GM21737 (cell line): Measurements from ENCODE around the gene SCG5.
A peak's percentile ranks its signal among the peaks of the same experiment; 100 is the strongest.
"Not testable (repeated sequence)": the region's sequence is repeated elsewhere in the genome, so short reads cannot be mapped to it uniquely, and the experiment has no call there.

ENCODE experiments used
- ATAC-seq: cut with Tn5 transposase; IDR thresholded peaks from one replicate; pipeline ENCODE4 v1.9.1; 2021; ENCODE audit warnings: mild to moderate bottlenecking, moderate library complexity; ENCODE audit not compliant: unreplicated experiment

Gene SCG5, protein sequence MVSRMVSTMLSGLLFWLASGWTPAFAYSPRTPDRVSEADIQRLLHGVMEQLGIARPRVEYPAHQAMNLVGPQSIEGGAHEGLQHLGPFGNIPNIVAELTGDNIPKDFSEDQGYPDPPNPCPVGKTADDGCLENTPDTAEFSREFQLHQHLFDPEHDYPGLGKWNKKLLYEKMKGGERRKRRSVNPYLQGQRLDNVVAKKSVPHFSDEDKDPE

DNA sequence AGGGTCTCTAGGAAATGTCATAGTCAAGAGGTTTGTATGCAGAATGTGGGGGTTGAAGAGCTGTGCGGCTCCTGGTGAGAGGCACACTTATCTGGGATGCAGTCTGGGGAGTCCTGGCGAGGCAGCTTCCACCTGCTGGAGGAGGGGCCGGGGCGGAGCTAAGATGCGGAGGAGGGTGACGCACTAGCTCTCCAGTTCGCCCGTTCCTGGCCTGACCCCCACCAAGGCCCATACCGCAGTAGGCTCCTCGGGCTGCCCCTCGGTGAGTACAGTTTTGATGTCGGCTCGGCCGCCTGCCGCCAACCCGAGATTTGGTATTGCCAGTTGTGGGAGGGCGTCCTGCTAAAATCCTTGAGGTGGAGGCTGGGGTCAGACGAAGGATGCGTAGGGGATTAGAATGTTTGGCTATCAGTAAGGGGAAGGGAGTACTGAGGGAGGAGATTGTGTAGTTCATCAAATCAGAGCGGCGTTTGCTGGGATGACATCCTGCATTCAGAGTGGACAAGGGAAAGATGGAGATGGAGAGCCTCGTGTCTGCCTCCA lies at the start of gene SCG5:
TSS of gene SCG5 (plus strand) at position 194 of the 543 bp plus-strand sequence. CDS start 1,883 bp downstream, outside the sequence.
- no peak for ATAC-seq

DNA sequence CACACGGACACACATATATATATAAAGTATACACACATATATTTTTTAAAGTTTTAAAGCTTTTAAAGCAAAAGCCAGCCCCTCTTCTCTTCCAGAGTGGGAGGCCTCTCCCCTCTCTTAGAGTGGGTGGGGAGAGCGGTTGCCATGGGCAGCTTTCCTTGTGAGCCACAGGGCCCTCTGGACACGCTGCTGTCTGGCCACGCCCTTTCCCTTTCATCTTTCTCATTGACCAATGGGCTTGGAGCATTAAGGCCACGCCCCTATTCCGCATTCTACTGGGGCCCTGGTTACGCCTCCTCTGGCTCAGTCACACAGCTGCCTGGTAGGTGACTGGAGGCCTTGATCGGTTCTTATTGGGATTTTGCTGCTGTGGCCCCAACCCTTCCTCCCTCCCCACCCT lies 48.4 kb upstream of the SCG5 start, which contains the start of gene GOLGA8N:
TSS of gene GOLGA8N (plus strand) at position 306 of the 400 bp plus-strand sequence.
- not testable (repeated sequence) for ATAC-seq

DNA sequence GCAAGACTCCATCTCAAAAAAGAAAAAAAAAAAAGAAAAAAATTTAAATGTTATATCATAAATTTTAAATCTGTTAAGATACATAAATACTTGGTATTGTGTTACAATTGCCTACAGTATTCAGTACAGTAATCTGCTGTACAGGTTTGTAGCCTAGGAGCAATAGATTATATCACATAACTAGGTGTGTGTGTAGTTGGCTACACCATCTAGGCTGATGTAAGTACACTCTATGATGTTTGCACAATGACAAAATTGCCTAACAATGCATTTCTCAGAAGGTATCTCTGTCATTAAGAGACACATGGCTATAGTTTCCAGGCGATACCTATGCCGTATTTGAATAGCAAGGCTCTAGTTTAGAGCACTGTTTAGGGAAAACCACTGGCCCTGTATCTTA lies 32.0 kb upstream of the SCG5 start:
- ATAC-seq = not testable (repeated sequence)

DNA sequence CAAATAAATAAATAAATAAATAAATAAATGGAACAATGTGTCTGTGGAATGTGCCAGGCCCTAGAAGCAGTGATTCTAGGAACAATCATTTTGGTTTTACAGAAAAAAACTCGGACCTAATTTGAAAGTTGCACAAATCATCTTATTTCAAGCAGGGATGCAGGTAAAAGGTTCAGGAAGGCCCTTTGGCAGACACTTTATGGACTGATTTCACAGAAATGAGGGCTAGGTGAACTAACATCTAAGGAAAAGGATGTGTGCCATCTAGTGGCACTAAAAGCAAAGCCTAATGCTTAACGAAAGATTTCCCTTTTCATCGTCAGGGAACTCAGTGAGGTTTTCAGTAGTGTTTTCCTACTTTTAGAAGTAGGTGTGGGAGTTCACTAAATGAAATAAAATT lies 30.8 kb upstream of the SCG5 start:
- not testable (repeated sequence) for ATAC-seq

DNA sequence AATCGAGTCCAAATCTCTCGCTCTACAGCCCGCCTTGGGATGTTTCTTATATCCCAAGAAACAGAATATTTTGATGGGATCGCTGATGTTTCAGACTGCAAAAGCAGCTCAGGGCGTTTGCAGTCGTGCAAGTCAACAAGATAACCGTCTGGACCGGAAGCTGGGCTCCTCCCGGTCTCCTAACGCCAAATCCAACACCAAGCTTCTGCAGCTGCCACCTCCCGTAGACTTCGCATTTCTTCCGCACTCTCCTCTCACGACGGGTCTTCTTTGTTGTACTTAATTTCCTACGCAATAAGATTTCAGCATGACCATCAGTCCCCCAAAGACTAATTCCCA lies 26.8 kb upstream of the SCG5 start:
- peak; percentile 18 for ATAC-seq

DNA sequence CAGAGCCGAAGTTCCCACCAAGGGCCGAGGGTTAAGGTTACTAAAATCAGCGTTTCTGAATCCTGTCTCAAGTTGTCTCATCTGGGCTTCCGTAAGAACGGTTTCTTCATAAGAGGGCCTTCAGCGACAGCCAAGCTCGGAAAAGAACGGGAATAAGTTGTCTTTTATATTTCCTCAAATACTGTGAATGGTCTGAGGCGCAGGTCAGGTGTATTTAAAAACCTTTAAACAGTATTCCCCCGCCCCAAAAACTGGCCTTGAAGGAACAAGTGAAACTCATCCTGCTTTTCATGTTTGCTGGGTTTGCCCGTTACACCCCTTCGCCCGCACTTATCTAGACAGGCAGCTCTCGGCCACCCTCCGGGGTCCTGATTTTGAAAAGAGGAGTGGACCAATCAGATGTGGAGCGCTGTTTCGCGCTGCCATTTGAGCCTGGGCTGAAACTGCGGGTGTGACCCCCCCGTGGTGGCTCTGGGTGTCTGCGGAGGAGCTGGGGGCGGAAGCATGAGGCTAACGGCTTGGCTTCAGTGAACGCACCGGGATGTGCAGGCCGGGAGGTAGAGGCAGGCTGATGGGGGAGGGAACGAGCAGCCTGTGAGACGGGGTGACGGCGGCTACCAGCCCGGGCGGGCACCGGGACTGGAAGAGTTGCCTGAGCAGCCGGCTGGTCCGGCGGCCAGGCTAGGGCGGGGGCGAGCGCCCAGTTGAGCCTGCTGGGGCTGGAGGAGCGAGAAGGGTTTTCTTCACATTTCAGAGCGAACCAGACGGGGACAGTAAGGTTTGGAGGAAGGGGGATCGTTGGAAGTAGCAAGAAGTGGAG lies 26.2 kb upstream of the SCG5 start, which contains the start of gene ARHGAP11A:
TSS of gene ARHGAP11A (plus strand) at position 454 of the 820 bp plus-strand sequence. CDS start 708 bp downstream, outside the sequence.
- peak; percentile 61 for ATAC-seq

DNA sequence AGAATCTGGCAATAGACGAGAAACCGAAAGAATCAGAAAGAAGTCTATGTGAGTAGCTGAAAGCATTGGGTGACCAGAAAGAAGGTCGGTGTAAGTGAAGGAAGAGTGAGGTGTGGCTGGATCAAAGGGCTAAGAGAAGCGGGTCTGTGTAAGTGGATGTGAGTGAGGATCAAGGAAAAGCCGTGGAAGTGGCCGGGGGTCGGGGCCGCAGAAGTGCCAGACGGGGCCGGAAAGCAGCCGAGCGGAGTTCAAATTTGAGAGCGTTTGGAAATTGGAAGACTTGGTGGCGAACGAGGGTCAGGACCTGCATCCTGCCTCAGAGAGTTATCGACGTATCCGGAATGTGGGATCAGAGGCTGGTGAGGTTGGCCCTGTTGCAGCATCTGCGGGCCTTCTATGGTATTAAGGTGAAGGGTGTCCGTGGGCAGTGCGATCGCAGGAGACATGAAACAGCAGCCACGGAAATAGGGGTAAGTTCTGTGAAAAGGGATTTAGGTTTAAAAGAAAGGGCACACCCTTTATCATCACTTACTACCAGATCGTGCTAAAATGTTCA lies 25.6 kb upstream of the SCG5 start:
- peak; percentile 9 for ATAC-seq

DNA sequence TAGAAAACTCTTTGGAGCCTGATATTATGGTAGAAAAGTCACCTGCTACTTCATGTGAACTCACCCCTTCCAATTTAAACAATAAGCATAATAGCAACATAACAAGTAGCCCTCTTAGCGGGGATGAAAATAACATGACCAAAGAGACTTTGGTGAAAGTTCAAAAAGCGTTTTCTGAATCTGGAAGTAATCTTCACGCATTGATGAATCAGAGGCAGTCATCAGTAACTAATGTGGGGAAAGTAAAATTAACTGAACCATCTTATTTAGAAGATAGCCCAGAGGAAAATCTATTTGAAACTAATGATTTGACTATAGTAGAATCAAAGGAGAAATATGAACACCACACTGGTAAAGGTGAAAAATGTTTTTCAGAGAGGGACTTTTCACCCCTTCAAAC lies 5.1 kb upstream of the SCG5 start:
- ATAC-seq = no peak

DNA sequence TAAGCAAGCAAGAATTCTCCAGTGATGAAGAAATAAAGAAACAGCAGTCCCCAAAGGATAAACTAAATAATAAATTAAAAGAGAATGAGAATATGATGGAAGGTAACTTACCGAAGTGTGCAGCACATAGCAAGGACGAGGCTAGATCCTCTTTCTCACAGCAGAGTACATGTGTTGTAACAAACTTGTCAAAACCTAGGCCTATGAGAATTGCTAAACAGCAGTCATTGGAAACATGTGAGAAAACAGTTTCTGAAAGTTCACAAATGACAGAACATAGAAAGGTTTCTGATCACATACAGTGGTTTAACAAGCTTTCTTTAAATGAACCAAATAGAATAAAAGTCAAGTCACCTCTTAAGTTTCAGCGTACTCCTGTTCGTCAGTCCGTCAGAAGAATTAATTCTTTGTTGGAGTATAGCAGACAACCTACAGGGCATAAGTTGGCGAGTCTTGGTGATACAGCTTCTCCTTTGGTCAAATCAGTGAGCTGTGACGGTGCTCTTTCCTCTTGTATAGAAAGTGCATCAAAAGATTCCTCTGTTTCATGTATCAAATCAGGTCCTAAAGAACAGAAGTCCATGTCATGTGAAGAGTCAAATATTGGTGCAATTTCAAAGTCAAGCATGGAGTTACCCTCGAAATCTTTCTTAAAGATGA lies 4.5 kb upstream of the SCG5 start:
- no peak for ATAC-seq

DNA sequence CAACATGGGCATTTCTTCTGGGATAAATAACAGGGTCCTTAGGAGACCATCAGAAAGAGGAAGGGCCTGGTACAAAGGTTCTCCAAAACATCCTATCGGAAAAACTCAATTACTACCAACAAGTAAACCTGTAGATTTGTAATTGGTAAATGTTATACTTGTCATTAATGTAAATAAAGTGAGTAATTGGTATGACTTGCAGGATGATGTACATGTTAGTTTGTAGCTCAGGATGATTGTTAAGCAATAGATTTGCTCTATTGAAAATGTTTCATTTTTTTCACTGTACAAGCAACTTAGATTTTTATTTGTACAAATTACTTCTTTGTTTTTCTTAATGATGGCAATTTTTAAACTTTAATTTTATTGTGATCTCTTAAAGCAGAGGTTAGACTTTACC lies 3.8 kb upstream of the SCG5 start:
- no peak for ATAC-seq

DNA sequence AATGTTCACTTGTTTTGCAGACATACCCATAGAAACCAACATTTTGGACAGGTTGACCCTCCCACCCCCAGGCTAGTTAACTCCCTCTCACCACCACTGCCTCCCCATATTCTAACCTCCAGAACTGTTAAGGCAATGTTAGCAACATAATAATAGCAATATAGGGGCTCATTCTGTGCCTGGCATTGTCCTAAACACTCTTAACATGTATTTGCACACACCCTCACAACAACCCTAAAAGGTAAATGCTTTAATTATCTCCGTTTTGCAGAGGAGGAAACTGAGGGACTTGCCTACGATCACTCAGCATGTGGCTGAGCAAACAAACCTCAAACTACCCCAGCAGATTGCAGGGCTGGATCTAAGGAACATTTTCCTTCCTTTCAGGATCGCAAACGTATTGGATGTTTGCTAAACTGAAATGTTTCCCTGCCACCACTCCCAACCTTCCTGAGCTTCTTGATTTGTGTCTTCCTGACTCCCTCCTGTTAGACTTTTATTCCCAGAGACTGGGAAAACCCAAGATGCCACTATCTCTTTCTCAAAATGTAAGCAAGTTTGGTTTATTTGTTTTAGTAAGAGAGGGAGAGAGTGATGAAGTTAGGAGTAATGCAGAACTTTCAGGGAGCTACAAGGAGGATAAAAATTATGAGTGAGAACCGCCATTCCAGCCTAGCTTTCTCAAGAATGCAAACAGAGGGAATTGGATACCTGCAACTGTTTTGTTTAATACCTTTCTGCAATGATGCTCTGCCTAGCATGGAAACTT lies 1.3 kb downstream of the SCG5 start:
- ATAC-seq = no peak

DNA sequence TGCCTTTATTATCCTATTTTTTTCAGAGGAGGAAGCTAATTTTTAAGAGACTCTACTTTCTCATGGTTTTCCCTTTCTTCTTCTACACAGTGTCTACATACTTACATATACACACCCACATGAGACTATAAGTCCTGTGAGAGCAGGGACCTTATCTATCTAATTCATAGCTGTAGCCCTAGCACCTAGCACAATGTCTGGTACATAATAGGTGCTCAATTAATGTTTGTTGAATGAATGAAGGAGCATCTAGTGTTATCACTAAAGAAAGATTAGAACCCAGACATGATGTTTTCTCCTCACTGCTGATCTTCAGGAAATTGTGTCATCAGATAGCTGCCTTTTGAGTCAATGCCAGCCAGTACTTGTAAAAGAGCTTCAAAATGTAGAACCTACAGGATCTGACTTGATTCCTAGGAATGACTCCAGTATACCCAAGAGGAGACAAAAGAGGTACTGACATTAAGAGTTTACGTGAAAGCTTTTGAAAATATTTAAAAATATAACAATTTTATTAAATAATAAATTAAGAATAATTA lies 2.5 kb downstream of the SCG5 start:
- no peak for ATAC-seq

DNA sequence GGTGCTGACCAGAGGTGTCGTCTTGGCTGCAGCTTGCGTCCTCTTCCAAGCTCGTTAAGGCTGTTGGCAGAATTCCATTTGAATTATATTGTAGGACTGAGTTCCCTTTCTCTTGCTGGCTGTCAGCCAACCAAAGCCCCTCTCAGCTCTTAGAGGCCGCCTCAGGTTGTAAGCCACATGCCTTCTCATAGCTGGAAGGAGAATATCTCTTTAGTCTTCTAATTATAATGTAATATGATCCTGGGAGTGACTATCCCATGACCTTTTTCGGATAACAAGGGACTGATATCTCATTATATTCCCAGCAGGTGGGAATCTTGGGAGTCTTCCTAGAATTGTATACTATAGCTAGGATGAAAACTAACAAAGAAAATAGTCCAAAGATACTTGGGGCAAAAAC lies 4.8 kb downstream of the SCG5 start:
- ATAC-seq = no peak

DNA sequence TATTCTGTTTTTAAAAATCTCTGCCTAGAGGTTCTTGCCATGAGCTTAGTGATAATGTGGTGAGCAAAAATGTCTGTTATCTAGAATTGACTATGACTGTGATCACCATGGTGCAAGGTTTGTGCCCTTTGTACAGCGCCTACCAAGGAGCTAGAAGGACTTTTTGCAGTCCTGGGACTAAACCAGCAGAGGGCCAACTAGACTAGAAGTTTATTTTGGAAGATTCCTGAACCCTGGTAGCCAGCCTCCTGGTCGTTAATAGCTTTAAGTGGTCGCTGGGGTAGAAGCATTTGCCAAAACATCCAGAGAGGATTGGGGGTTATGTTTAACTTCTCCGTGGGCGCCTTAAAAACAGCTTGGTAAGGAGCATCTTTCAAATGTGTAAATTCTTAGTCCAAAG lies 7.8 kb downstream of the SCG5 start:
- ATAC-seq = no peak

DNA sequence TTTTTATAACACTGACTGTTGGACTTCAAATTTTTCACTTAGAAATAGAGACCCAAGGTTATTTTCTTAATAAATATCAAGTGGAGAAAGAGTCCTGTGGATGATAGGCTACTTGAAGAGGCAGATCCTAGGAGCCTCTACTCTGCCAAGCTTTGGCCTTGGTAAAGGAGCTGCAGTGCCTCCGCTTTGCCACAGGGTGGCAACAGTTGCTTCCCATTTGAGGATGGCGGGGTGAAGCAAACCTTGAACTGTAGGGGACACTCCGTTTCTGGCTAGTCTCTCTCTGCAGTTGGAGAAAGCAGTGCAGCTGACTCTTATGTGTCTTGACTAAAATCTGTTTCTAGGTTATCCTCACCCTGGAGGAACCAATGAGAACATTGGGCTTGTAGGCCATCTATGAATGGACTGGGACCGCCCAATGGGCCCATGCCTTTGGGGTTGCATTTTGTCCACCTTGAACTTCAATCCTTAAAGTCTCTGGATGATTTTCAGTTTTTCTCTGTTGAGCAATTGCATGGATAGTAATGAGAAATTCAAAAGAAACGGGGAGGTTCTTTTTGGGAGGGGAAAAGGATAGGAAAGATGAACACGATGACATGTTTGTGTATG lies 9.8 kb downstream of the SCG5 start:
- ATAC-seq = peak; percentile 74

DNA sequence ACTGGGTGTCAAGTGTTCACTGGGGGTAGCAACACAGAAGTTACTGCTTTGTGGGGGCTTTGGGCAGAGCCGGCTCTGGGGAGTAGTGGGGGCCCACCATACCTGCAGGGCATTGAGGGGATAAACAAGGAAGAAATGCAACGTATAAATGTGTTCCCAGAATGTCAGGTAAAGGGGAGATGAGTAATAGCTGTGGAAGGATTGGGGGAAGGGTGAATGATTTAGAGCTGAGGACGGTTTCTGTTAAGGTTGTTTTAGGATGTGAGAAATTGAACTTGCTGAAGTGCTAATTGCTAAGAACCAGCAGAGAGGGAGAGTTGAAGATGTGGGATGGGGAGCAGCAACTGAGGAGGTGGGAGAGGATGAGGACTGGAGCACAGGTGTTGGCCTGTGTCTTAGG lies 10.7 kb downstream of the SCG5 start:
- no peak for ATAC-seq

DNA sequence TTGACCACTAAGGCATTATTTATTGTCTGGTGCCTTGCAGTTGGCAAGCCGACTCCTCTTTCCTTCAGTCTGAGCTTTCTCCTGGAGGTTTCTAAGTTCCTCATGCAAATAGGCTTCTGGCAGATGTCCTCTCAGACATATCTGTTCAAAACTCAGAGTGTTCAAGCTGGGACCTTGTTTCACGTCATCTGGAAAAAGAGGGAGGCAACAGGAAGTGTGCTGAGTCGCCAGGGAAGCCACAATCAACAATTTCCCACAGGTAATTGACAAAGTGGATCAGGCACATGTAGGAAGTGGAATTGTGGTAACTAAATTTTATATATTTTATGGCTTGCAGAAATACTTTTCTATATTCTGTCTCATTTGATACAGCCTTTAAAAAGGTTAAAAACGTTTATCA lies 14.6 kb downstream of the SCG5 start:
- no peak for ATAC-seq

DNA sequence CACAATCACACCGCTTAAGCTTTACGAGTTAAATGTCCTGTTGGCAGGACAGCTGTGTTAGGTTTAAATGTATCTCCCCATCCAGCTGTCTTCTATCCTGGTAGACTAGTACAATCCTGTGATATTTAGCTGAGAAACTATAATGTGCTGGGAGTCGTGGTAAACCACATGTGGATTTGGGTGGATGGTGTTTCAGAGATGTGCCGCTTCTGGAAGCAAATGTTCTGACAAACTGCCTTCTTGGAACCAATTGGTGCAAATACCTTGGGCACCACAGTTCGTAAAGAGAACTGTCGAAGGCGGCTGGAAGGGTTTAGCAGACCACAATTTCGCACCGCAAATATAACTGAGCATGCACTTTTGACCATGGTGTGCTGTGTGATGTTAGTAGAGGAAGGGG lies 15.0 kb downstream of the SCG5 start:
- ATAC-seq = no peak

DNA sequence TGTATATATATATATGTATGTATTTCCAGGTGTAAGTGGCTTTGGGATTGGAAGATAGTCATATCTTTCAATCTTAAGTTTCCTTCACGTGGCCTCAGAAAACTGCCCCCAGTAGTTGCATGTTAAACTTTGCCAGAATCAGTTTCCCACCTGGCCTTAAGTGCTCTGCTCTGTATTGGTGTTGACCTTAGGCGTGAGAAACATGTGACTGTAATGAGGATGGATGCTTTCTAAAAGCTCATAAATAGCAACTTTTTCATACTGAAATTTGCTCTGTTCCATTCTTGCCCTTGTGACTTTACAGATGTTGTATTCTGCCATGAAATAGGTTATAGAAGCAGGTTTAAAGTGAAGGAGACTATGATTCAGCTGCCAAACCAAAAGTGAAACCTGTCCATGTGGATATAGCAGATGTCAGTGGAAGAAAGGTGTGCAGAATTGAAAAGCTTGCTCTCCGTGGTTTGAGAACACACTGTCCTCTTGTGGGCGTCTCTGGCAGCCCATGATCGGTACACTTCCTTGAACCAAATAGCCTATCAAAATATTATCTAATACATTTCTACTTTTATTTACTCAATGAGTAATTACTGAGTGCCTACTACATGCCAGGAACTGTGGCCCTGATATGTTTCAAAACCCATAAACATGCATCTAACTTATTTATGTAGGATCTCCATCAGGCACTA lies 15.8 kb downstream of the SCG5 start:
- ATAC-seq = no peak
